Fibroblast of mammary gland (primary cell): ENCODE measurements around the gene POLG.

Experiments
- DNase-seq: peaks from one replicate; pipeline ENCODE4 v3.0.0-alpha.2; 2010; ENCODE audit warnings: low read depth
- H3K4me3 ChIP-seq: 2 replicates; pipeline ENCODE4 v1.5.1; 2011; ENCODE audit warnings: low read depth, mild to moderate bottlenecking, low read length, moderate library complexity; ENCODE audit not compliant: control insufficient read depth
- CTCF ChIP-seq: conservative IDR thresholded peaks from 2 replicates; pipeline ENCODE4 v1.5.1; 2011; ENCODE audit warnings: low read depth, low read length, inconsistent platforms; ENCODE audit not compliant: control insufficient read depth, insufficient read depth

Gene POLG

DNA sequence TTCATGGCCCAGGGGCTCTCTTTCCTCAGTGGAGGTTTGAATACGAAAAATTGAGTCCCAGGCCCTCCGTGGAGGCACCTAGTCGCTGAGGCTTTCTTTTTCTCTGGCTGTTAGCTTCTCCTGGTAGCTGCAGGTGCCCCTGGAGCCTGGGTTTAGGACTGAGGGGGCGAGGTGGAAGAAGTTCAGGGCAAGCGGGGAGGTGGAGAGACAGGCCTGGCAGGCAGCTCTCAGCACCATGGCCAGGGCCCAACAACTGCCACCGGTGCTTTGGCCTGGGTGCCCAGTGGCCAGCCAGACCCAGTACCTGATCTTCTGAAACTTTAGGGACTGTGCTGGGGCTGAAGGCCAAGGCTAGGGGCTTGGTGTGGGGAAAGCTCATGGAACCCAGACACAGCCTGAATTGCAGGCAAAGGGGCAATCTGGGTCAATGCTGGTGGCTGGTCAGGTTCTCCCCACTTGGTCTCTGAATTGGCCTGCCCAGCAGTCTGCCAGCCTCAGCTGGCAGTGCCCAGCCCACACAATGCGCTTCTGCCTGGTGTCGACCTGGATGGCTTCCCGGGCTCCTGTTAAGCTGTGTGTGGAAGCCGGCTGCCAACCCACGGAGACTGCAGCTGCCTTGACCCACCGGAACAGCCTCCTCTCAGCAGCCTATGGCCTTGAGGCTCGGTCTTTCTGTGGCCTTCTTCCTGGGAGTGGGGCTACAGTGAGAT is 30.3 kb upstream of the POLG start:
- no peak for DNase-seq
- H3K4me3 ChIP-seq = no peak overlapping the region
- no peak for TF ChIP-seq CTCF

DNA sequence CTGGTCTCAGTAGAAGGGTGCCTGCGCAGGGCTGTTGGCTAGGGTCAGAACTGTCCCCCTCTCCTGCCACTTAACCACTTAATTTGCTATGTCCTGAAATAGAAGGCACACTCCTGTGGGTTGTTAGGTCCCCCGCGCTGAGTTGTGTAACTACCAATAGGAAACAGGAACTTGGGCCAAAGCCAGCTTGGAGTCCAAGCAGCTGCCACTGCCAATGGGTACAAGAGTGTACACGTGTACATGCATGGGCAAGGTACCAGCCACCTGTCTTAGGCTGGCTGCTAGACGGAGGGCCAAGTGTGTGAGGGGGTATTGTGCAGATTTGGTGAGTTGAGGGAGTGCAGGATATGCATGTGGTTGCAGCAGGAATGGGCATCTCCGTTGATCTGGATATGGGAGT is 29.7 kb upstream of the POLG start:
- DNase-seq = no peak
- no peak for TF ChIP-seq CTCF
- H3K4me3 ChIP-seq = no peak overlapping the region

GRCh38 chr15:89363770-89364169 is 29.1 kb upstream of the POLG start:
- H3K4me3 ChIP-seq = no peak overlapping the region

DNA sequence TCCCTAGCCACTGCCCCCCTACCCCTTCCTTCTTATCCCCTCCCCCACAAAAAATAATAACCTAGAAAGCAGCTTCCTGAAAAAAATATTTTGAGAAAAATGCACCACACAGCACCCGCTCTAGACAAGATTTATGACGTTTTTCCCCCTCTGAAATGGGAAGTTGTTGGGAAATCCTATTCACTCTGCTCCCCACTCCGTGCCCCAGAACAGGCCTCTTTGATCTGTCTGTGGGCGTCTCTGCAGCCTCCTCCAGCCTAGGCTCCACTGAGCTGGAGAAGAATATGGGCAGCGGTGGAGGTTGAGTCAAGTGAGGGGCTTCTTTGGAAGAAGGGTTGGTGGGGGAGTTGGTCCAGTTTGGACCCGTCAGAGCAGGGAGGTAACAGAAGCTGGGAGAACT is 28.5 kb upstream of the POLG start:
- no peak for DNase-seq
- TF ChIP-seq CTCF = no peak
- no peak overlapping the region for H3K4me3 ChIP-seq

More at GRCh38 chr15:89363770-89364169, 29.1 kb upstream of the POLG start:
- no peak for DNase-seq
- no peak for TF ChIP-seq CTCF

GRCh38 chr15:89362203-89363101 is 27.8 kb upstream of the POLG start:
- TF ChIP-seq CTCF = no peak
- H3K4me3 ChIP-seq = no peak overlapping the region
- DNase-seq = no peak

DNA sequence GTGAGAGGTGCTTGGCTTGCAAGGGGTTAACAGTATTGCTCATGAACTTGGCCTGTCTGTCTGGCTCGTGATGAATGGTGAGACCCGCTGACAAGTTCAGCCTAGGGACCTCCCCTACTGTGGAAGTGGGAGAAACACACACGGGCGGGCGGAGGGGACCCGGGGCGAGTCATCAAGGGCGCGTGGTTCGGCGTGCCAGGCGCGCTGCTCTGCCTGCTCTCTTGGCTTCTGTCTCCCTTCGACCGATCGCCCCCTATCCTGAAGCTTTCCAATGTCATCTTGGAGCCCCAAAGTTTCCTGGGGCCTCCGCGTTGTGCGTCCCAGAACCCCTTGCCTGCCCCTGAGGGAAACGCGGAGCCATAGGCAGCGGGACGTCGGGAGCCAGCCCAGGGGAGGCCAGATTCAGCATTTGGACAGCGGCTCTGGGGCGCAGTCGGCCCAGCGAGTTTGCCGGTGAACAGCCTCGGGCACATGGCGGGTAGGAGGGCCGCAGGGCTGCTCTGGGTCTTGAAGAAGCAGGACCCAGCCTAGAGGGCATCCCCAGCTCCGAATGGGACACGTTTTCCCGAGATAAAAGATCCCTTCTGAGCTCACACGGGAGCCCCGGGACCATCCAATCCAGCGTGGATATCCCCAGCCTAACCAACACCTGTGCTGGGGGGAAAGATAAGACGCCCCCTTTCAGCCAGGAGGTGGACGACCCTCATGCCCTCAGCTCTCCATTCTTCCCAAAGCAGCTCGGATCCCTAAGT is 27.0 kb upstream of the POLG start:
- H3K4me3 ChIP-seq = no peak overlapping the region
- peak; percentile 47 for DNase-seq
- no peak for TF ChIP-seq CTCF
